Measurements from ENCODE around the gene CCNY.

The CCNY gene

DNA sequence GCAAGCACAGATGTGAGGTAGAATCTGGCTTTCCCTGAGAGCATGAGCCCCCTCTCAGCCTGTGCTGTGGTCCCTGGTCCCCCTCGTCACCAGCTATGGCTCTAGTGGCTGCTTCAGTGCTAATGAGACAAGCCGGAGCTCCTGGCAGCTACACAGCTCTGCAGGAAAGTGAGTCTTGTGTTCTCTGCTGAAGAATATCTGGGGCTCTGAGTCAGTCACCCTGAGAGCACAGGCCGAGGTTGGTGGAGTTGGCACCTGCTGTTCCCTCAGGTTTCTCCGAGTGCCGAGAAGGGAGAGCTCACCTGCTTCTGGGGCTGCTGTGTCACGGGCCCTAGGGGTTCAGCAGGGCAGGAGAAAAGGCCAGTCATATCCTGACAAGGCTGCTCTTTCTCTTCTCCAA lies 231.6 kb downstream of the CCNY start:
- no peak for DNase-seq

DNA sequence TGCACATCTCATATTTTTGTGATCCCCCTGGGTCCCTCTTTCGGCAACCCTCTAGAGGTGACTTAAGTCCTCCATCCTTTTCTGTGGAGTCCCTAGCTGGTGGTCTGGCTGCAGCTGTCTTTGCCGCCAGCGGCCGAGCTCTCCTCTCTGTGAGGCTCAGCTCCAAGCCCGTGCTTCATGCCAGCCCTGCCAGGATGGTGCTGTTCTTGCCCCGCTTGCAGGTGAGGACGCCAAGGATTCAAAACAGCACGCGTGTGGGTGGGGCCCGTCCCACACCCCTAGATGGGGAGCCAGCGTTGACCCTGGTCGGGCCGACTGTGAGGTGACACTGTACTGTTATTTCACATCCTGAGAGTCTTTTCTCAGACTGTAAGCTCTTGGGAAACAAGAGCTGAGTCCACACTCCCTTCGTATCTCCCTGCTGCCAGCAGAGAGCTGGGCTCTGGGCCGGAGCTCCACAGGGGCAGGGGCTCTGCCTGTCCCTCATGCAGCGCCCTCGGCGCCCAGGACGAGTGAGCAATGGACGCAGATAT lies 232.2 kb downstream of the CCNY start:
- DNase-seq = no peak

GRCh38 chr10:35569111-35569707 lies 232.9 kb downstream of the CCNY start:
- no peak for DNase-seq

- no peak for DNase-seq
Measured at GRCh38 chr10:35569836-35570235, 233.5 kb downstream of the CCNY start.

- DNase-seq = no peak
Measured at GRCh38 chr10:35570397-35570796, 234.1 kb downstream of the CCNY start.

DNA sequence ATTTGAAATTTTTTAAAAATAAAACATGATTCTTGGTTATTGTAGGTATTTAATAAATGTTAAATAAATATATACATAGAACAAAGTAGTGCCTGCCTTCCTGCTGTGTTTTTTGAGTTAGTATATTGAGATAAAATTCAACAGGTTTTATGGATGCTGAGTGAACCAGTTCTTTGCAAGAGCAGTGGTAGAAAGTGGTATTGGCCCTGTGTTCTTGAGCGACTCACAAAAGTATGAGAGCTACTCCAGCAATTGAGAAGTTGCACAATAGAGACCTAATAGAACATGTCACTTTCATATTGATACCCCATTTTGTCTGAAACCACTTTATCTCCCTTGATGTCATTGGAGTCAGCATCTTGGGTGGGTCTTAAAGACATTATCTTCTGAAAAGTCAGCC lies 236.3 kb downstream of the CCNY start:
- no peak for DNase-seq

DNA sequence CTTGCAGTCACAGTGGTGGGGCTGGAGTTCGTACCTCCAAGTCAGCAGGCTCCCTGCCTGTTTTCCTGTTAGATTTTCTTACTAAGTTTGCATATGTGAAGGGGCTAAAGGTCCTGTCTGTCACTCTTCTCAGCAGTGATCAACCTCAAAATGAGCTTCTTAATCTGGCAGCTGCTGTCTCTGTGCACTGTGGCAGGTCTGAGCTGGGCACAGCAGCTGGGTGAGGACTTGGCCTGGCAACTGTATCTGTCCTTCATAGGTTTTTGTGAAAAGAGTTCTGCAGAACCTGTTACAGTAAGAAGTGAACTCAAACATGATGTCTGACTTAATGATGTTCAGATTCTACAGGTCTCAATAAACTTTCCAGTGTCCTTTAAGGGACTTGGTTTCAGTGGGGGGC lies 237.5 kb downstream of the CCNY start:
- no peak for DNase-seq

DNA sequence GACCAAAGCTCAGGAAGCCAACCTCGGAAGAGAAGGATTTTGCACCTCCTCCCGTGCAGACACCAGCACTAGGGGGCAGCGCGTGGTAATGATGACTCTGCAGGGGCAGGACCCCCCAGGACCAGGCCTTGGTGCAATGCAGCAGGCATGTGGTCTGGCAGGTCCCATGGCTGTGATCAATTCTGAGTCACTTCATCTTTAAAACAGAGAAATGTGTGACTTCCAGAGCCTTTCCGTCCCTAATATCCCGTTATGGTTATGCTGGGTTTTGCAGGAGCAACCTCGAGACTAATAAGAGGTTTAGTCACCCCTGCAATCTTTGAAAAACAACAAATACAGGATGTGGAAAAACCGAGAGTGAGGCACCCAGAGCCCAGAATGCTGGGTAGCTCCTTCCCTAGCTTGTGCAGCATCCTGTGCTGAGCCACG lies 238.6 kb downstream of the CCNY start:
- no peak for DNase-seq

DNA sequence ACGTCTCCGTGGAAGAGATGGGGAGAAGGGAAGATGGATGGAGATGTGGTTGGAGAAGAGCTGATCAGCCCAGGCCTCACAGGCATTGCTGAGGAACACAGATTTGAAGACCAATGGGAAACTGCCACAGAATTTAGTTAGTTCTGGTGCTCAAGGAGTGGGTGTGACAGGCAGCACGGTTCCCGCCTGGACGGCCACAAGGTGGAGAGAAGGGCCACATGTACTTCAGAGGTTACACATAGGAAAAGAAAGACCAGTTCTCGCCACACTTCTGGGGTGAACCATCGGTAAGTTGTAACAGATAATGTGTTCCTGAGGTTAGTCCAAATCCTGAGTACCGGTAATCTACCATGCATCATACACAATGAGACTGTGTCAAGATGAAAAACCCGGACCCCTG lies 239.3 kb downstream of the CCNY start:
- DNase-seq = no peak

GRCh38 chr10:35576730-35577129 lies 240.4 kb downstream of the CCNY start:
- no peak for DNase-seq

DNA sequence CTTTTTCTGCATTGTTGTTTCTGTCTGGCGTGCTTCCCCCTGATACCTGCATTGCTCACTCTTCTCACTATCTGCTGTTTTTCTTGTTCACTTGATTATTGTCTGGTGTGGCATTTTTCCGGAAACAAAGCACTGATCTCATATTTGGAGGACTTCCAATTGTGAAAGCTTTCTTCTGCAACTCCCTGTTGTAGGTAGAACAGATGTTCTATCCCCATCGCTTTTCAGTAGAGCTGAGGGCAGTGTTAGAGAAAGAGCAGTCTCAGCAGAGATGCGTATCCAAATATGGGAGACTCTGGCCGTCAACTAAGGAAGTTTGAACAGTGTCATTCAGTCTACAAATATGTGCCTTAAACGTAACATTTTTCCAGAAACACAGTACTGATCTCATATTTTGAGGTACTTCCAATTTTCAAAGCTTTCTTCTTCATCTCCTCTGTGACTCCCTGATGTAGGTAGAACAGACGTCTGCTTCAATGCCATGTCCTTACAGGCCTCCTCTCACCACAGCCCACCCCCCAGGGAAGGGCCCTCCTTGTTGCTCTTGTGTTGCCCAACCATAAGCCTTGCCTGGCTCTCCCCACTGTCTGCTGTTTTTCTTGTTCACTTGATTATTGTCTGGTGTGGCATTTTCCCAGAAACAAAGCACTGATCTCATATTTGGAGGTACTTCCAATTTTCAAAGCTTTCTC lies 241.8 kb downstream of the CCNY start:
- DNase-seq = no peak

GRCh38 chr10:35578618-35578956 lies 242.3 kb downstream of the CCNY start:
- no peak for DNase-seq

- DNase-seq = no peak
Measured at GRCh38 chr10:35579116-35579515, 242.8 kb downstream of the CCNY start.

GRCh38 chr10:35579726-35580422 lies 243.6 kb downstream of the CCNY start:
- peak; percentile 55 for DNase-seq

GRCh38 chr10:35580423-35580770 lies 244.1 kb downstream of the CCNY start:
- no peak for DNase-seq

- no peak for DNase-seq
Measured at GRCh38 chr10:35581655-35582054, 245.3 kb downstream of the CCNY start.

DNA sequence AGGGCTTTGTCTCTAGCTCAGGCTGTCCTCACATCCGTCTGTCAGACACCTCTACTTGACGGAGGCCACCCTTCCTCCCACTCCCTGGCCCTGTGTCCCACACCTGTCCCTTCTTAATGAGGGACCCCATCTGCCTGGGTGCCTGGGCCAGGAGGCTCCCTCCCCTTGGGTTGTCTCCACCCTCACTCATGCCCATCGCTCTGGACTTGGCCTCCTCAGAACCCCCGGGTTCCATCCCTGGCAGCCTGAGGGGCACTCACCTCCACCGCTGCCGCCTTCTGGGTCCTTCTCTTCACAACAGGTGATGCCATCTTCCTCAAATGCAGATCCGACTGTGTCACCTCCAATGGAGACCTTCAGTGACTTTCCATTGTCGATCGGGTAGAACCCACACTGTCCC lies 248.6 kb downstream of the CCNY start:
- no peak for DNase-seq

- no peak for DNase-seq
Measured at GRCh38 chr10:35585356-35585755, 249.0 kb downstream of the CCNY start.

- peak; percentile 55 for DNase-seq
Measured at GRCh38 chr10:35585903-35586535, 249.7 kb downstream of the CCNY start.

DNA sequence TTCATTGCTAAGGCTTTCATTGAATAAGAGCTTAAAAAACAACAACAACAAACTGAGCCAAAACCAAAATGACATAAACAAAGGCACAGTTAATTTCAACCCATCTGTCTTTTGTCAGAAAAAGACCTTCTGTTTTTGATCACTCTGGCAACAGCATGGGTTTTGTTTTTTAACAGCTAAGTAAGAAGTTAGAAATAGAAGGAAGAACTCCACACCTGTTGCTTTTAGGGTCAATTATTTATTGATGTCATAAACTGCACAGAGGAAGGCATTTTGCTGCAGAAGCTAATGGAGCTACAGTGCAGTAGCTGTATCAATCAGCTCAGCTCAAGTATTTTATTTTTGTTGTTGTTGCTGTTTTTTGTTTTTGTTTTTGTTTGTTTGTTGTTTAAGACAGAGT lies 252.5 kb downstream of the CCNY start:
- no peak for DNase-seq

DNA sequence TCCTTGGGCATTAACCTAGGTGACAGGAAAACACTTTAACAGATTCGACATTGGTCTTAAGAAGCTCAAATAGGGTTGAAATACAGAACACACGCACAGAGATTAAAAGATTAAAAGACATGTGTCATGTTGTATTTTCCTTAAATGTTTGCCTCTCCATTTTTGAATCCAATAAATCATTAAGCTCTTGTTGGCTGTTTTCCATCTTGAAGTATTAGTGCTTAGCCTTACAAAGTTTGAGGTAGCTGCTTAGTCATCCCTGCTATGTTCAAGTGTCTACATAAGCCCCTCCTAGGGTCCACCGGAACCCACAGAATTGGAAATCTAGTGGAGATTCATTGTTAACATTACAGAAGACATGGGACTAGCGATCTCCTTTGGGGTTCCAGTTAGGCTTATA lies 256.1 kb downstream of the CCNY start:
- no peak for DNase-seq

- DNase-seq = no peak
Measured at GRCh38 chr10:35594115-35595079, 258.1 kb downstream of the CCNY start.

GRCh38 chr10:35595106-35595505 lies 258.8 kb downstream of the CCNY start:
- DNase-seq = no peak

Measured in right hindlimb (tissue), 1 donor.